Measurements from ENCODE around the gene PLEKHA7.

Gene PLEKHA7

GRCh38 chr11:16985297-16985696, 28.9 kb downstream of the PLEKHA7 start:
- no peaks in the 10 kb centered on the region for H3K36me3 ChIP-seq (ENCODE audit: low read depth)
- H3K4me3 ChIP-seq (ENCODE audit: severe bottlenecking), result no peak overlapping the region
- DNase-seq (ENCODE audit: low spot score), result no peak
- H3K27ac ChIP-seq (ENCODE audit: poor library complexity, severe bottlenecking), result no peak overlapping the region
- no peak for TF ChIP-seq CTCF (IDR thresholded peaks at IDR 0.05; ENCODE audit: poor library complexity, severe bottlenecking)
- no peaks in the 10 kb centered on the region for H3K27me3 ChIP-seq (ENCODE audit: insufficient read depth, poor library complexity, severe bottlenecking)
- no peaks in the 10 kb centered on the region for H3K4me1 ChIP-seq (ENCODE audit: insufficient read depth, poor library complexity, severe bottlenecking)
- no peak for ATAC-seq (ENCODE audit: low read depth)
- H3K9me3 ChIP-seq (ENCODE audit: severe bottlenecking), result no peaks in the 10 kb centered on the region

- Histone ChIP-seq H3K27me3 (ENCODE audit: insufficient read depth, poor library complexity, severe bottlenecking) (no peaks in the 10 kb centered on the region), H3K27ac (ENCODE audit: poor library complexity, severe bottlenecking) (no peak overlapping the region), H3K9me3 (ENCODE audit: severe bottlenecking) (no peaks in the 10 kb centered on the region), H3K36me3 (ENCODE audit: low read depth) (no peaks in the 10 kb centered on the region), H3K4me3 (ENCODE audit: severe bottlenecking) (no peak overlapping the region), H3K4me1 (ENCODE audit: insufficient read depth, poor library complexity, severe bottlenecking) (no peaks in the 10 kb centered on the region)
- TF ChIP-seq CTCF (IDR thresholded peaks at IDR 0.05; ENCODE audit: poor library complexity, severe bottlenecking), result no peak
- DNase-seq (ENCODE audit: low spot score), result no peak
- ATAC-seq (ENCODE audit: low read depth), result no peak
Observed at GRCh38 chr11:16984229-16984628, 30.0 kb downstream of the PLEKHA7 start.

GRCh38 chr11:16982809-16983208, 31.4 kb downstream of the PLEKHA7 start:
- Histone ChIP-seq H3K4me3 (ENCODE audit: severe bottlenecking) (no peak overlapping the region), H3K27ac (ENCODE audit: poor library complexity, severe bottlenecking) (no peak overlapping the region), H3K4me1 (ENCODE audit: insufficient read depth, poor library complexity, severe bottlenecking) (no peaks in the 10 kb centered on the region), H3K9me3 (ENCODE audit: severe bottlenecking) (no peaks in the 10 kb centered on the region), H3K27me3 (ENCODE audit: insufficient read depth, poor library complexity, severe bottlenecking) (no peaks in the 10 kb centered on the region), H3K36me3 (ENCODE audit: low read depth) (no peaks in the 10 kb centered on the region)
- TF ChIP-seq CTCF (IDR thresholded peaks at IDR 0.05; ENCODE audit: poor library complexity, severe bottlenecking), result no peak
- no peak for ATAC-seq (ENCODE audit: low read depth)
- no peak for DNase-seq (ENCODE audit: low spot score)

GRCh38 chr11:16982256-16982671, 31.9 kb downstream of the PLEKHA7 start:
- no peak for DNase-seq (ENCODE audit: low spot score)
- Histone ChIP-seq H3K27me3 (ENCODE audit: insufficient read depth, poor library complexity, severe bottlenecking) (no peaks in the 10 kb centered on the region), H3K4me3 (ENCODE audit: severe bottlenecking) (no peak overlapping the region), H3K4me1 (ENCODE audit: insufficient read depth, poor library complexity, severe bottlenecking) (no peaks in the 10 kb centered on the region), H3K9me3 (ENCODE audit: severe bottlenecking) (no peaks in the 10 kb centered on the region), H3K36me3 (ENCODE audit: low read depth) (no peaks in the 10 kb centered on the region), H3K27ac (ENCODE audit: poor library complexity, severe bottlenecking) (no peak overlapping the region)
- TF ChIP-seq CTCF (IDR thresholded peaks at IDR 0.05; ENCODE audit: poor library complexity, severe bottlenecking), result no peak
- no peak for ATAC-seq (ENCODE audit: low read depth)

GRCh38 chr11:16981651-16982194, 32.5 kb downstream of the PLEKHA7 start:
- Histone ChIP-seq H3K27me3 (ENCODE audit: insufficient read depth, poor library complexity, severe bottlenecking) (no peaks in the 10 kb centered on the region), H3K27ac (ENCODE audit: poor library complexity, severe bottlenecking) (no peak overlapping the region), H3K4me3 (ENCODE audit: severe bottlenecking) (no peak overlapping the region), H3K36me3 (ENCODE audit: low read depth) (no peaks in the 10 kb centered on the region), H3K4me1 (ENCODE audit: insufficient read depth, poor library complexity, severe bottlenecking) (no peaks in the 10 kb centered on the region), H3K9me3 (ENCODE audit: severe bottlenecking) (no peaks in the 10 kb centered on the region)
- DNase-seq (ENCODE audit: low spot score) (no peak), ATAC-seq (ENCODE audit: low read depth) (no peak; the same call in 2 of the 3 replicates)
- TF ChIP-seq CTCF (IDR thresholded peaks at IDR 0.05; ENCODE audit: poor library complexity, severe bottlenecking), result no peak
